ENCODE measurements around the gene CMIP.

DNA sequence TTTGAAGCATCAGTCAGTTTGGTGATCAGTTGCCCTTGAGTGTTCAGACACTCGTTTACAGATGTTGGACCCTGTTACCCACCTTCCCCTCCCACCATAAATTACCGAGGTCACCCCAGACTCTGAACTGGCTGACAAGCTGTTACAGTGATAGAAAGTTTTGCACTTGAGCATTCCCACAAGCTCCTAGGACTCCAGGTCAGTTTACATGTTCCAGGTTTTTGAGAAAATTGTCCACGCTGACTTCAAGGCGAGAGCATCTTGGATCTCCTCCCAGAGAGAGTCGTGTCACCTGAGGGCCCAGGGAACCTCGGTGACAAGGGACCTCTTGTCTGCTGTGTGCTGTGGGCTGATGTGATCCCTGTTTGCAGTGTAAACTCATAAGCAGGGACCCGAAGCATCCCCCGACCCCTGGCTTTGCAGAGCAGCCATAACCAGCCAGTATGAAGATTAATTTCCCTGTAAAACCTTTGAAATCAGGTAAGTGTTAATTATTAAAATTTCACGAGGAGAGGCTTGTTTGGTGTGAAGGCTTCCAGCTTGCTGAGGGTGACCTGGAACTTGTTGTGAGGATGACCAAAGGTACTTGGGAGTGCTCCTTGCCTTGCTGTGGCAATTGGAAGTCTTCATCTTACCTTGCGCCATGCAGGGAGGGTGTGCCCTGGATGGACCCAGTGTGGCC is 91.2 kb downstream of the CMIP start:
- TF ChIP-seq, protein P1, sequence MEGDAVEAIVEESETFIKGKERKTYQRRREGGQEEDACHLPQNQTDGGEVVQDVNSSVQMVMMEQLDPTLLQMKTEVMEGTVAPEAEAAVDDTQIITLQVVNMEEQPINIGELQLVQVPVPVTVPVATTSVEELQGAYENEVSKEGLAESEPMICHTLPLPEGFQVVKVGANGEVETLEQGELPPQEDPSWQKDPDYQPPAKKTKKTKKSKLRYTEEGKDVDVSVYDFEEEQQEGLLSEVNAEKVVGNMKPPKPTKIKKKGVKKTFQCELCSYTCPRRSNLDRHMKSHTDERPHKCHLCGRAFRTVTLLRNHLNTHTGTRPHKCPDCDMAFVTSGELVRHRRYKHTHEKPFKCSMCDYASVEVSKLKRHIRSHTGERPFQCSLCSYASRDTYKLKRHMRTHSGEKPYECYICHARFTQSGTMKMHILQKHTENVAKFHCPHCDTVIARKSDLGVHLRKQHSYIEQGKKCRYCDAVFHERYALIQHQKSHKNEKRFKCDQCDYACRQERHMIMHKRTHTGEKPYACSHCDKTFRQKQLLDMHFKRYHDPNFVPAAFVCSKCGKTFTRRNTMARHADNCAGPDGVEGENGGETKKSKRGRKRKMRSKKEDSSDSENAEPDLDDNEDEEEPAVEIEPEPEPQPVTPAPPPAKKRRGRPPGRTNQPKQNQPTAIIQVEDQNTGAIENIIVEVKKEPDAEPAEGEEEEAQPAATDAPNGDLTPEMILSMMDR (IDR thresholded peaks at IDR 0.05) = no peak
- no peak for TF ChIP-seq POLR2A (IDR thresholded peaks at IDR 0.05)

Data from Peyer's patch (tissue), 4 donors.